Bronchial epithelial cell (primary cell): ENCODE results near the gene SLC6A3. TPM values are rescaled to one million over a fixed set of nuclear protein-coding genes. Genes with fewer than 3 reads are reported as not detected.

ENCODE experiments used
- DNase-seq: peaks from one replicate; pipeline ENCODE4 v3.0.0-alpha.2; 2010; ENCODE audit warnings: low read depth
- FAIRE-seq: peaks from 2 replicates; lab custom pipeline; 2011; peaks lifted over from hg19 to GRCh38; lab: Jason Lieb, UNC
- H3K27me3 ChIP-seq: 2 replicates; pipeline ENCODE4 v1.5.1; 2011; ENCODE audit warnings: low read length; ENCODE audit not compliant: control insufficient read depth, insufficient read depth
- H3K36me3 ChIP-seq: 2 replicates; pipeline ENCODE4 v1.5.1; 2011; ENCODE audit warnings: low read length; ENCODE audit not compliant: control insufficient read depth, insufficient read depth
- H3K4me3 ChIP-seq: 2 replicates; pipeline ENCODE4 v1.5.1; 2011; ENCODE audit warnings: mild to moderate bottlenecking, low read depth, low read length, control low read depth
- total RNA-seq: library from RNA; depleted of rRNA; stranded (reverse); fragments of >200 nt; gene quantifications from 2 replicates; pipeline ENCODE4 v1.2.1, GENCODE V29; 2014
- TF ChIP-seq, protein P1 (sequence below): IDR thresholded peaks from 2 replicates; pipeline ENCODE4 v1.5.1; 2011; ENCODE audit warnings: mild to moderate bottlenecking, moderate library complexity, low read length, control low read depth, inconsistent platforms; ENCODE audit not compliant: insufficient read depth, severe bottlenecking

The SLC6A3 gene
- total RNA-seq, 1 donor from 2014 or later, result not detected

DNA sequence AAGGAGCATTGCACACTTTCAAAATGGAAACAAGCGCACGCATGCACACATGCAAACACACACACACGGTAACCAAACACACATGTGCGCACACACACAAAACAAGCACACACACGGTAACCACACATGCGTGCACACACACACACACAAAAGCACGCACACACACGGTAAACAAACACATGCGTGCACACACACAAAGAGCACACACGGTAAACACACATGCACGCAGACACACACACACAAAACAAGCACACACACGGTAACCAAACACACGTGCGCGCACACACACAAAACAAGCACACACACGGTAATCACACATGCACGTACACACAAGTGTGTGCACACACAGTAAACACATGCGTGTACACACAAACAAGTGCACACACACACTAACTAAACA, 19.3 kb upstream of the SLC6A3 start:
- H3K27me3 ChIP-seq, result no peaks in the 10 kb centered on the region
- peaks cover 7% of the 10 kb centered on the region for H3K36me3 ChIP-seq
- DNase-seq (no peak), FAIRE-seq (peak; percentile 77)
- no peak overlapping the region for H3K4me3 ChIP-seq
- TF ChIP-seq, protein P1, sequence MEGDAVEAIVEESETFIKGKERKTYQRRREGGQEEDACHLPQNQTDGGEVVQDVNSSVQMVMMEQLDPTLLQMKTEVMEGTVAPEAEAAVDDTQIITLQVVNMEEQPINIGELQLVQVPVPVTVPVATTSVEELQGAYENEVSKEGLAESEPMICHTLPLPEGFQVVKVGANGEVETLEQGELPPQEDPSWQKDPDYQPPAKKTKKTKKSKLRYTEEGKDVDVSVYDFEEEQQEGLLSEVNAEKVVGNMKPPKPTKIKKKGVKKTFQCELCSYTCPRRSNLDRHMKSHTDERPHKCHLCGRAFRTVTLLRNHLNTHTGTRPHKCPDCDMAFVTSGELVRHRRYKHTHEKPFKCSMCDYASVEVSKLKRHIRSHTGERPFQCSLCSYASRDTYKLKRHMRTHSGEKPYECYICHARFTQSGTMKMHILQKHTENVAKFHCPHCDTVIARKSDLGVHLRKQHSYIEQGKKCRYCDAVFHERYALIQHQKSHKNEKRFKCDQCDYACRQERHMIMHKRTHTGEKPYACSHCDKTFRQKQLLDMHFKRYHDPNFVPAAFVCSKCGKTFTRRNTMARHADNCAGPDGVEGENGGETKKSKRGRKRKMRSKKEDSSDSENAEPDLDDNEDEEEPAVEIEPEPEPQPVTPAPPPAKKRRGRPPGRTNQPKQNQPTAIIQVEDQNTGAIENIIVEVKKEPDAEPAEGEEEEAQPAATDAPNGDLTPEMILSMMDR, result no peak

DNA sequence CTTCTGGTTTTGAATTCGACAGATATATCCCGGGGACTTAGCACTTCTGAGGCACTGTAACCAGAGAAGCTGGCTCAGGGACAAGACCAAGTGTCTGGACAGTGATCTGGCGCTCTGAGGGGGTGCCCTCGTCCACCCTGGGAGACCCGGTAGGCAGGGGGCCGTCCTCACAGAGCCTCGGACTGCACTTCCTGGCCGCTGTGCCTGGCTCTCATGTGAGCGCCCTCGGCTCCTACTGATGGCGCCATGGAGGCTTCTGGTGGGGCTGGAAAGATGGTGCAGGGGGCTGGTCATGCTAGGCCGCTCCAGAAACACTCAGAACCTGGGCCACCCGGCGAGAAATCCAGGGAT, 18.8 kb upstream of the SLC6A3 start:
- FAIRE-seq, result no peak
- TF ChIP-seq, protein P1, result no peak
- no peak for DNase-seq
- no peaks in the 10 kb centered on the region for H3K27me3 ChIP-seq
- H3K36me3 ChIP-seq, result peaks cover 7% of the 10 kb centered on the region
- no peak overlapping the region for H3K4me3 ChIP-seq

DNA sequence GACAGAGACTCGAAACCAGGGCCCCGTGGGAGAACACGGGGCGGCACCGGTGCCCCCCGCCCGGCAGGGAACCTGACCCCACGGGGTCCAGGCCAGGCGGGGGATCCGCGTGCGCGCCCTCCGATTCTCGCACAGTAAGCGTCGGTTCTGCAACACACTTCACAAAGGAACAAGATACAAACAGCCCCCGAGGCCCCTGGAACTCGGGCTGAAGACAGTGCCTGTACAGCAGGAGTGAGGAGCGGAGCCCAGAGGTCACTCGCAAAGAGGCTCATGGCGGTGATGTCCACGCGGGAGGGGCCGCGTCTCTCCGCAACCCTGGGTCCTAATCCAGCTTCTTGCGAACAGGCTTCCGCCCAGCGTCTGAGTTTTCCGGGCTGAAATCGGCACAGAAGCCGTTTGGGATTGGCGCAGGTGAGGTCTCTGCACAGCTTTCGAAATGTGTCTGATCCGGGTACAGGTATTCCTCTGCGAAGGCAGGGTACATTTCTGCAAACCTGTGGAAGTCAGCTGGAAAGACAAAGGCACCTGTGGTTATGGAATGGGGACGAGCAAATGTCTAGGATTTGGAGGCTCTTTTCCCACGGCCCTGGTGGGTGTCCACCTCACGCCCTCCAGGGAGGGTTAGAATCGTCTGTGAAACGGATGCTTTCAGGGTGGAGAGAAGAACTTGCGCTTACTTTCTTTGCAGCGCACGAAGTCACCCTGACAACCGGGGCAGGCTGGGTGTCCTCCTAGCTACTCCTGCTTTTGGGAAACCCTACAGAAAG, 18.3 kb upstream of the SLC6A3 start:
- Histone ChIP-seq H3K27me3 (no peaks in the 10 kb centered on the region), H3K4me3 (no peak overlapping the region), H3K36me3 (peaks cover 7% of the 10 kb centered on the region)
- DNase-seq, result no peak
- no peak for FAIRE-seq
- TF ChIP-seq, protein P1, result no peak

DNA sequence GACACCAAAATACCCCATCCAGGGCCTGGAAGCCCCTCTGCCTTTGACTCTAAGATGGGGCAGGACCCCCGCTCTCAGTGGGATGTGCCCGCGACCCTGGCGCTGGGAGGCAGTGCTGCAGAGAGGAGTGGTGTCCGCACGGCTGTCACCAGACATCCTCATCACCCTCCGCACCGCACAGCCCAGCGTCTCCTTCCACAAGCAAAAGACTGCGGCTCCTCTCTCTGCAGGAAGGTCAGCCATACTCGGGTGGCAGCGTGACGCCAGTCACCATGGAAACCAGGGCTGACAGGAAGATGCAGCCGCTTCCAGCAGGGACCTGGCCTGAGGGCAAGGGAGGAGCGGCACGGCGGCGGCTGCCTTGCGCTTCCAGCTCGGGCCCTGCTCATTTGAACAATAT, 17.1 kb upstream of the SLC6A3 start:
- H3K4me3 ChIP-seq, result no peak overlapping the region
- no peaks in the 10 kb centered on the region for H3K27me3 ChIP-seq
- FAIRE-seq (no peak), DNase-seq (no peak)
- TF ChIP-seq, protein P1, result no peak
- peaks cover 7% of the 10 kb centered on the region for H3K36me3 ChIP-seq

DNA sequence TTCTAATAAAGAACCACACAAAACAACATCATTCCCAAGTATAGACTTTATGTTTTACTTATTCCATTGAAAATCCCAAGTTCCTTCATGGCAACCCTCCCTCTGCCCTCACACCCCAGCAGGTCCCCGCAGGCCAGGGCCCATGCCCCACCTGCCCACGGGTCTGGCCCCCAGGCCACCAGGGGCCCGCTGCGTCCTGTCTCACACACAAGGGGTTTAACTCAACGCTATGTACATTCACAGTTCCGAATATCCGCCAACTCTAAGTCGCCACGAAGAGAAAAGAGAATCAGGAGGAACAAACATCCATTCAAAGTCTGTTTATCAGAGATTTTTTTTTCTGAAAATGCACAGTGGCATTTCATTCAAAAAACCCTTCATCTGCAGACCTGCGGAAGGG, 16.2 kb upstream of the SLC6A3 start:
- Histone ChIP-seq H3K4me3 (no peak overlapping the region), H3K27me3 (no peaks in the 10 kb centered on the region), H3K36me3 (peaks cover 4% of the 10 kb centered on the region)
- DNase-seq (no peak), FAIRE-seq (no peak)
- TF ChIP-seq, protein P1, result no peak
